Astrocyte of the hippocampus (primary cell): ENCODE results near the gene SLC17A6.
A peak's percentile ranks its signal among the peaks of the same experiment; 100 is the strongest.

Experiments used
- DNase-seq: peaks from one replicate; pipeline ENCODE4 v3.0.0; 2011; ENCODE audit warnings: low read depth, low spot score

Gene SLC17A6

GRCh38 chr11:22337596-22338485 is at the start of gene SLC17A6:
Gene SLC17A6, plus strand, starts transcription at chr11:22338381. Its CDS starts 153 bp downstream, at chr11:22338534.
- peak; percentile 73 for DNase-seq

- DNase-seq = no peak
Observed at GRCh38 chr11:22302368-22302767, 35.8 kb upstream of the SLC17A6 start.

DNA sequence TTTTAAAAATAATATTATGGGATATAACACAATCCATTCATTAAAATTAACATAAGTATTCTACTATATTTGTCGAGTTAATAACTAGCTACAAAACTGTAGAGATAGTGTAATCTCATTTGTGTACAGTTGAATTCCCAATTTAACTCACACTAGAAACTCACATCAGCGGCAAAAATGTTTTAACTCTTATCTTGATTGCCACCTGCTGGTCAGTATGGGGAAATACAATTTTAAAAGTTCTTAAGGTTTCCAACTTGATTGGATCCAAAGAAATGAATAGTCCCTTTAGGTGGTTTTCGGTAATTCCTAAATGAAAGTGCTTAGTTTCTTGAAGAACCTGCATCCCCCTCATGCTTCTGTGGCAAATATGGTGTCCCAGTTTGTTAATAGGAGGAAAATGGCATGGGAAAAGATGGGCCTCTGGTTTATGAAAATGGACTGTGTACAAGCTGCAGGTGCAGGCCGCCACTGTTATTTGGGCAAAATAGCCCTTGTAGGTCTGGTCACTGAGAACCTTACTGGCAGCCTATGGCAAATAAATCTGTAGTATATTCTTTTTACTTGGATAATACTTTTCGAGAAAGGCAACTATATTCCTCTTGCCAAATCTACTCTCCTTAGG is 33.7 kb upstream of the SLC17A6 start:
- peak; percentile 43 for DNase-seq

DNA sequence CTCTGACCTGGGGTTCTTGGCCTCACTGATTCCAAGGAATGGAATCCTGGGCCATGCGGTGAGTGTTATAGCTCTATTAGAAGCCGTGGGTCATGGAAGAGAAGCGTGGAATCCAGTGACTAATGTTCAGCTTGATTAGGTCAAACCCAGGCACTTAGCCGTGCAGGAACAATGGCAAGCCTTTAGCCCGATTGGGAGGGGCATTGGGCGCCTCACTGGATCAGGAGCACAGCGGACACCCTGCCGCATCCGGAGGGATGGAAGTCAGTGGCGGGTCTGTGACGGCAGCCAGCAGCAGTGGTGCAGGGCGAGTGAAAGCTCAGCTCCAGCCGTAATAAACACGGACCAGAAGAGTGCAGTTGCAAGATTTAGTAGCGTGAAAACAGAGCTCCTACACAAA is 20.5 kb upstream of the SLC17A6 start:
- DNase-seq = no peak

DNA sequence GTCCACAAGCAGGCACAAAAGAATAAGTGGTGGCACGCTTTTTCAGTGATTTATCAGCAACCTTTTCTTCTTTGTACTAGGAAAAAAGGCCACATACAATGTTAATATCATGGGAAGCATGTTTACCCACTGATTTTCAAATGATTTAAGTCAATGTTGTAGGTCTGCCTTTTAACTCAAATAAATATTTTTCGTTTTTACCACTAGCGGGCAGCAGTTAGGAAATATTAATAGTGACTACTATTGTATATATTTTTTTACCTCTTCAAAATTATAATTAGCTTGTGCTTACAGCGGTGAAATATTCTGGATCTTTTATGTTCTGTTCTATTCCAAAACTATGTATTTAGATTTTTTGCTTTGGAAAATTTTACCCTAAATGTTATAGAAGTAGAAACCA is 6.4 kb upstream of the SLC17A6 start:
- no peak for DNase-seq

GRCh38 chr11:22336587-22336986 is 1.6 kb upstream of the SLC17A6 start:
- no peak for DNase-seq

GRCh38 chr11:22339611-22340010 is 1.4 kb downstream of the SLC17A6 start:
- no peak for DNase-seq

DNA sequence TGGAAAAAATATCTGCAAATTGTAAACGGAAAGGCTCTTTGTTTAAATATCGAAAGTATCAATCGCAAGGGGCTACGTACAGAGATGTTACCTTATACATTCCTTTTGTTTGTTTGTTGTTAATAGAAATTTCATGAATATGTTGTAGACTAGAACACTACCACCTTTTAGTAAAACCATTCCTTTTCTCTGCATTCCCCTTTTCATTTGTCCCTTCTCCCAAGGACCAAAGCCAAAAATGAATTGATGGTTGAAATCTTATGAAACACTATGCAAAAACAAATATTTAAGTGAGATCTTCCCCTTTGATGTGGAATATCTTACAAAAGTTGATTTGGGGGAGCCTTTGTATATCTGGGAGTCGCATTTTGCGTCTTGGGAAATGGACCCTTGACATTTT is 2.1 kb downstream of the SLC17A6 start:
- no peak for DNase-seq

GRCh38 chr11:22340701-22341587 is 2.8 kb downstream of the SLC17A6 start:
- no peak for DNase-seq

DNA sequence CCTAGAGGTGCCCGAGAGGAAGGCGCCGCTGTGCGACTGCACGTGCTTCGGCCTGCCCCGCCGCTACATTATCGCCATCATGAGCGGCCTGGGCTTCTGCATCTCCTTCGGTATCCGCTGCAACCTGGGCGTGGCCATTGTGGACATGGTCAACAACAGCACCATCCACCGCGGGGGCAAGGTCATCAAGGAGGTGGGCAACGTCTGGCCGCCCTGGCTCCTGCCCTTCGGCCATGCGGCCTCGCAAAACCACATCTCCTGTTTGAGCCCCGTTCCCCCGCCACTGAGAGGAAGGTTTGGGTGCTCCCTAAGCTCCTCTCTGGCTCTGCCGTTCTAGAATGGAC is 3.4 kb downstream of the SLC17A6 start:
- DNase-seq = no peak

DNA sequence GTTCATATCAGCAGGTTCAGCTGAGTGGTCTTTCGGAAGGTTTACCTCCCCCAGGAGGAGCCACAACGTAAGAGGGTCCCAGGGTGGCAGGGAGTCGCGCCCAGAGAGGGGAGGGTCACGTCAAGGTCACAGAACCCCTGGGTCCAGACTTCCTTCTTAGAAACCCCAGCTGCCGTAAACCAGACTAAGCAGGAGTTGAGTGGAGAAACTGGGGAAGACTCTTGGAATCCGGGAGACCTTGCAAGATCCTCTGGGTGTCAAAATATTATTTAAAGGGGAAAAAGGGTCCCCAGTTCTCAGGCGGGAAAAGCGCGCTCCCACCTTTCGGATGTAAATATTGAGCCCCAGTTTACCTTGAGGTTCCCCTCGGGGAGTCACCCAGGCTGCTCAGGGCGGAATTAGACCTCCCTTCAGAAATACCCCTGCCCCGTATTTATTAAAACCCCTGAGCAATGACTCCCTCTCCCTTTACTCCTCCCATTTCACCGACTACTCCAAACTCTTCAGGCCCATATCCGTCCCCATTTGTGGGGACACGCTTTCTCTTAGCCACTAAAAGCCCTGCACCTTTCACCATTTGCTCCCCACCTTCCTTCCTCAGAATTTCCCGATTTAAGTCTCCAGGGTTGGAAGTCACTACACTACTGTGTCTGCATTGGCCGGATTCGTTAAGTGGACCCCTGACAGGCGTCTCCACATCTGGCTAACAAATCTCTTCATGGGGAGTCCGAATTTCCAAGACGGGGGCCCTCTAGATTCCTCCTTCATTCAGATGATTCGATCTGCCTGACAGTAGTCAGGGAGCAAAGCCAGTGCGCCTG is 4.2 kb downstream of the SLC17A6 start:
- no peak for DNase-seq

DNA sequence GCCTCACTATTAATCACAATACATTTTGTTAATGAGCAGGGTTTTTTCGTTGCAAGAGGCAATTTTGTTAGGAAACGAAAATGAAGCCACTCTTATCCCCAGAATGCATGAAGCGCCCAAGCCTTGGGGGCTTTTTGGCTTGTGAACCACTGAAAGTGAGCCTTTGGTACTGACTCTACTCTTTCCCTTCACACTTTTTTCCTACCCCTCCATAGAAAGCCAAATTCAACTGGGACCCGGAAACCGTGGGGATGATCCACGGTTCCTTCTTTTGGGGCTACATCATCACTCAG is 4.8 kb downstream of the SLC17A6 start:
- no peak for DNase-seq

DNA sequence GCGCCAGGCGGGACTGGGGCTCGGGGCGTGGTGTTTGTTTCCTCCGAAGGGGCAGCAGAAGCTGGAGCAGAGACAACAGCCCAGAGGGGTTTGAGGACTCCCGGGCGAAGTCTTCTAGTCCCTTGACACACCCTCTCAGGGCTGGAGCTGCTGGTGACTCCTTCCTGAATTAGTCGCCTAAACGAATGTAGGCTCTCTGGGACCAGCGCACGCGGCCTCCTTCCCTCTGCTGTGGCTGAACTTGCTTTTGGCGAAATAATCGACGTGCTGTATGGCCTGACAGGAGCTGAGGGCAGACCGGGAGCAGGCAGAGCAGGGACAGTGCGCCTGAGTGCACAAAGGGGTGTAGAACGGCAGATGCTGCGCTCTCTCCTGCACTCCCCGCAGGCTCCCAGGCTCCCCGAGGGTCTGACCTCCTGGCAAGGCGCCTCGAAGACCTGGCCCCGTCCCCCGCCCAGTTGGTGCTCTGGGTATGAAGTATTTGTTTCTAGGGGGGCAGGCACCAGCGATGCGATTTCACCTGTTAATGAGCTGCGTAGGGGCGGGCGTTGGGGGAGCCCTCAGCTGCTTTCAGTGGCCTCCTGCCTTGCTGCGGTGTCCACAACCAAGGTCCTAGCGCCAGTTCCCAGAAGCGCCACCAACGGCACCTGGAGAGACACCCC is 5.3 kb downstream of the SLC17A6 start:
- DNase-seq = no peak

DNA sequence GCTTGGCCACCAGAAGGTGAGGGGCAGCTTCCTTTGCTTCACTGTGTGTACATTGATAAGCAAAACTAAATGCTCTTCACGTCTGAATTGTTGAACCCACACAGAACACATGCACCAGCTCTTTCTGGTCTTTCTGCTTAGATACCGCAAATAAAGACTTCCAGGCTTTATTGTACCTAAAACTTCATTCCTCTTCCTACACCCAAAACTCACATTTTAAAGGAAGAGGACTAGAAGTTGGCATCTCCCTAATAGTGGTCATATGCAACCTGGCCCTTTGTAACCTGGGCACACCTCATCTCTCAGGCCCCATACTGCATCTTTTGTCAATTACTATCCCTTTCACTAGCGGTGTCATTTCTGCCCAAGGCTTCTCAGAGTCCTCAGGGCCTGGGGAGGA is 5.9 kb downstream of the SLC17A6 start:
- no peak for DNase-seq

DNA sequence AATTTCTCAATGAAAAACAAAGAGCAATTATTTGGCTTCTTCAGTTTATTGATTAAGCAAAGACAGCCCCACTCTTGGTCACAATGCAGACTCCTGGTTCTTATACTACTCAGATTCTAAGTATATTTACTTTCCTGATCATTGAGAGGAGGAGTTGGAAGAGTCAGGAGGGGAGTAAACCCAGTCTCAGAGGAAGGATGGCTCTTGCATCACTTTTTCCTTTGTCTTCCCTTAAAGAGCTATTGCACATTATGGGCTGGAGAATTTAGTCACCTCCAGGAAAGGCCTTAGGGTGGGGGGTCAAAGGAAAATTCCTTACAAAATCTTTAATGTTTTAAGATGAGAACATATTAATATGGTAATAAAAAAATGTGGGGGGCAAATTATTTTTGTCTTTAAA is 8.1 kb downstream of the SLC17A6 start:
- no peak for DNase-seq

DNA sequence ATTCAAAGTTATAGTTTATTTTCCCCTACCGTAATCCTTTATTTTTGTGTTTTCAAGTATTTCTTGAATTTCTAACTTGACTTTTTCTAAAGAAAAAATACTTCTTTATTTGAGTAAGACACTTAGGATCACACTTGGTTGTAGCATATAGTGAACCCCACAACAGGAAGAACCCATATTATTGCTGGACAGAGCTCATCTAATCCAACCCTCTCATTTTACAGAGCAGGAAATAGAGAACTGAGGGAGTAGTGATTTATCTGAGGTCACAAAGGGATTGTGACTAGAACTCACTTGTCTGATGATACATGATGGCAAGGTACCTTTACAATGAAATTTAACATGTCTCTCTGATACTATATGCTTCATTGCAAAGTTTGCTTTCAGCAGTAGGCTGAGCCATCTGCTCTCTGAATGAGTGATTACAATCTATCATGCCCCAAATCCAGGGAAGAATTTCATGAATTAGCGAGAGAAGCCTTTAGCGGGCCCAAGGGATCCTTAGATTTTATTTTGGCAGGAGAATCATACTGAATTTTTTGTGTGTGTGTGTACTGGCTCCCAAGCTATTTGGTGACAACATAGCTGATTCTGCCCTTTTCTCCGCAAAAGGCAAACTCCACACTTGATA is 9.8 kb downstream of the SLC17A6 start:
- DNase-seq = no peak

GRCh38 chr11:22349491-22349890 is 11.3 kb downstream of the SLC17A6 start:
- no peak for DNase-seq

- no peak for DNase-seq
Observed at GRCh38 chr11:22359295-22359694, 21.1 kb downstream of the SLC17A6 start.

DNA sequence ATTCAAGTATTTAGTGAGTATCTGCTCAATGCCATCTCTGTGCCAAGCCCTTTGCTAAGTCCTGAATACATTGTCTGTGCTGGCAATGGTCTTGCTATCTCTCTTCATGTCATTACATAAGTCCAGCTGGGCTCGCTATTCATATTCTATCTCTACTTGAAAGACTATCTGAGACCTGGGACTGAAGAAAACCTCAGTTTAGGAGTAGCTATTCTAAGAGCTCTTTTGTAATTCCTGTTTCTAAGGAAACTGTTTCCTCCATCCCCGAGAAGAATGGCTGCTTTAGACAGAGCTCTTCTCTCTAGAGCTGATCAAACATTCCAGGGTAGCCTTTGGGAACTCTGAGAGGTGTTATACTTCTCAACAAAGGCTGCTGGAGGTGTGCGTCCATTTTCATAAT is 33.0 kb downstream of the SLC17A6 start:
- no peak for DNase-seq

DNA sequence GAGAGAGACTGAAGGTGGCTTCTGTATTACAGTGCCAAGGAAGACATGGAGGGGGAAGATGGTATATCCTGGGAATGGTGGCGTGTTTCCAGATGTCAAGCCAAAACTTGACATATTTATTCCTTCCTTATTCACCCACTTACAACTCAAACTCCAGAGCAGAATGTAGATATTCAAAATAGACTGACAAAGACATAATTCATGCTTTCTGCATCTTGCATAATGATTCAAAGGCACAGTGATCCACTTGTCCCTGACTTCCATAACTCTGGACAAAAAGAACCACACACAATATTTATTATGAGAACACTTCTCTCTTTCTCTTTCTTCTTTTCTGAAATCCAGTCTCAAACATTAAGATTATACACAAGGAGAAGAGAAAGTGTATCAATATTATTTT is 48.9 kb downstream of the SLC17A6 start:
- no peak for DNase-seq
